DND-41 (cell line): Measurements from ENCODE around the gene CCL27.

Experiments
- EZH2 ChIP-seq: IDR thresholded peaks from 3 replicates; pipeline ENCODE4 v1.6.1; 2012; ENCODE audit warnings: borderline replicate concordance, low read depth, mild to moderate bottlenecking, moderate library complexity, low read length, inconsistent platforms; ENCODE audit not compliant: severe bottlenecking
- TF ChIP-seq, protein P1 (sequence below): IDR thresholded peaks from 2 replicates; pipeline ENCODE4 v1.5.1; 2012; ENCODE audit warnings: borderline replicate concordance, low read length, moderate library complexity, mild to moderate bottlenecking; ENCODE audit not compliant: poor library complexity, severe bottlenecking; ENCODE audit errors: extremely low read depth

DNA sequence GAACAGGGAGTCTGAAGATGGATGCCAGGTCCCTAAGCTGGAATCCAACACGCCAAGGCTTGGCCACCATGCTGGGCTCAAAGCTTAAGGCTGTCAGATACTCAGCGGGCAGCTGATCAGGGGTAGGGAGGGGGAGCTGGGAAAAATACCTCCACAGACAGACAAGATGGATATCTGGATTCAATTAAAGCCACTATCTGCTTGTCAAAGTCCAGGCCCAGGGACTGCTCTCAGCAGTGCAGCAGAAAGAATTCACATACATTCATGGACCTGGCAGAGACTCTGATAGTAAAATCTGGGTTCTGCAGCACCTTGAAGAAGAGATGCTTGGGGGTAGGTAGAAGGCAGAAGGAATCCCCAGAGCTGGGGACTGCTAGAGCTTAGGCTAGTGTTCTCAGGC lies 47.3 kb downstream of the CCL27 start:
- TF ChIP-seq, protein P1, sequence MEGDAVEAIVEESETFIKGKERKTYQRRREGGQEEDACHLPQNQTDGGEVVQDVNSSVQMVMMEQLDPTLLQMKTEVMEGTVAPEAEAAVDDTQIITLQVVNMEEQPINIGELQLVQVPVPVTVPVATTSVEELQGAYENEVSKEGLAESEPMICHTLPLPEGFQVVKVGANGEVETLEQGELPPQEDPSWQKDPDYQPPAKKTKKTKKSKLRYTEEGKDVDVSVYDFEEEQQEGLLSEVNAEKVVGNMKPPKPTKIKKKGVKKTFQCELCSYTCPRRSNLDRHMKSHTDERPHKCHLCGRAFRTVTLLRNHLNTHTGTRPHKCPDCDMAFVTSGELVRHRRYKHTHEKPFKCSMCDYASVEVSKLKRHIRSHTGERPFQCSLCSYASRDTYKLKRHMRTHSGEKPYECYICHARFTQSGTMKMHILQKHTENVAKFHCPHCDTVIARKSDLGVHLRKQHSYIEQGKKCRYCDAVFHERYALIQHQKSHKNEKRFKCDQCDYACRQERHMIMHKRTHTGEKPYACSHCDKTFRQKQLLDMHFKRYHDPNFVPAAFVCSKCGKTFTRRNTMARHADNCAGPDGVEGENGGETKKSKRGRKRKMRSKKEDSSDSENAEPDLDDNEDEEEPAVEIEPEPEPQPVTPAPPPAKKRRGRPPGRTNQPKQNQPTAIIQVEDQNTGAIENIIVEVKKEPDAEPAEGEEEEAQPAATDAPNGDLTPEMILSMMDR: no peak
- no peak for TF ChIP-seq EZH2
